H1 (cell line): Measurements from ENCODE around the gene PMM2.

Experiments
- POLR2AphosphoS5 ChIP-seq: IDR thresholded peaks from 2 replicates; pipeline ENCODE4 v1.6.1; 2011; ENCODE audit warnings: low read depth, low read length
- TAF1 ChIP-seq: IDR thresholded peaks from 2 replicates; pipeline ENCODE4 v1.6.1; 2011; ENCODE audit warnings: mild to moderate bottlenecking, low read depth, low read length
- TBP ChIP-seq: IDR thresholded peaks from 2 replicates; pipeline ENCODE4 v1.6.1; 2011; ENCODE audit warnings: low read depth, low read length, improper control_type of control experiment
- TCF12 ChIP-seq: IDR thresholded peaks from 2 replicates; pipeline ENCODE4 v1.6.1; 2011; ENCODE audit warnings: low read depth, mild to moderate bottlenecking, low read length
- TF ChIP-seq, protein P1 (sequence below), 3 experiments: IDR thresholded peaks; 1 replicate in 2 of 3; 2 replicates in 1 of 3; pipeline versions ENCODE4 v1.5.1 to v1.6.1; 2011; ENCODE audit warnings: low read length in 3 of 3, mild to moderate bottlenecking in 3 of 3, inconsistent platforms in 2 of 3, low read depth in 1 of 3, moderate library complexity in 1 of 3; ENCODE audit not compliant: insufficient read depth in 1 of 3; ENCODE audit errors: control extremely low read depth in 1 of 3

DNA sequence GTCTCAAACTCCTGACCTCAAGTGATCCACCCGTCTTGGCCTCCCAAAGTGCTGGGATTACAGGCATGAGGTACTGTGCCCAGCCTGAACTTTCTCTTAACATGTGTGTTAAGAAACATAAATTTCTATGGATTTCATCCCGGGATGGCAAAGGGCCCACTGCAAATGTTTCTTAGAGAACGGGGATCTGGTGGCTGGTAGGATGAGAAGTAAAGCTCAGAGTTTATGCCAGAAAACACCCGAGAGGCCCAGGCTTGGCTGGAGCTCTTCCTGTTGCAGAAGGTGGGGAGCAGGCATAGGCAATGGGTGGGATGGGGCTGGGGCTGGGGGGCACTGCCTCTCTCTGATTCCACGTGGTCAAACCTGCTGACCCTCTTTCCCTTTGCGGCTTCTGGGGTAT lies 76.7 kb downstream of the PMM2 start:
- TF ChIP-seq TAF1 (no peak), TCF12 (no peak), POLR2AphosphoS5 (no peak), TBP (no peak)
- TF ChIP-seq, protein P1, sequence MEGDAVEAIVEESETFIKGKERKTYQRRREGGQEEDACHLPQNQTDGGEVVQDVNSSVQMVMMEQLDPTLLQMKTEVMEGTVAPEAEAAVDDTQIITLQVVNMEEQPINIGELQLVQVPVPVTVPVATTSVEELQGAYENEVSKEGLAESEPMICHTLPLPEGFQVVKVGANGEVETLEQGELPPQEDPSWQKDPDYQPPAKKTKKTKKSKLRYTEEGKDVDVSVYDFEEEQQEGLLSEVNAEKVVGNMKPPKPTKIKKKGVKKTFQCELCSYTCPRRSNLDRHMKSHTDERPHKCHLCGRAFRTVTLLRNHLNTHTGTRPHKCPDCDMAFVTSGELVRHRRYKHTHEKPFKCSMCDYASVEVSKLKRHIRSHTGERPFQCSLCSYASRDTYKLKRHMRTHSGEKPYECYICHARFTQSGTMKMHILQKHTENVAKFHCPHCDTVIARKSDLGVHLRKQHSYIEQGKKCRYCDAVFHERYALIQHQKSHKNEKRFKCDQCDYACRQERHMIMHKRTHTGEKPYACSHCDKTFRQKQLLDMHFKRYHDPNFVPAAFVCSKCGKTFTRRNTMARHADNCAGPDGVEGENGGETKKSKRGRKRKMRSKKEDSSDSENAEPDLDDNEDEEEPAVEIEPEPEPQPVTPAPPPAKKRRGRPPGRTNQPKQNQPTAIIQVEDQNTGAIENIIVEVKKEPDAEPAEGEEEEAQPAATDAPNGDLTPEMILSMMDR (IDR thresholded peaks at IDR 0.05; ENCODE audit: control extremely low read depth in 1 of 3, insufficient read depth in 1 of 3, low read depth in 1 of 3, low read length in 3 of 3): no peak
